GM12873 (cell line): Measurements from ENCODE around the gene RREB1.

Experiments
- CTCF ChIP-seq: IDR thresholded peaks from 2 replicates; pipeline ENCODE4 v1.5.1; 2012; ENCODE audit warnings: low read depth, mild to moderate bottlenecking, moderate library complexity, low read length, control low read depth; ENCODE audit not compliant: insufficient read depth; ENCODE audit errors: missing control alignments

The RREB1 gene

GRCh38 chr6:7276199-7276524, 168.4 kb downstream of the RREB1 start:
- TF ChIP-seq CTCF = no peak

GRCh38 chr6:7282097-7282906, 174.5 kb downstream of the RREB1 start:
- TF ChIP-seq CTCF = no peak

GRCh38 chr6:7283676-7284075, 175.9 kb downstream of the RREB1 start:
- TF ChIP-seq CTCF = no peak

- no peak for TF ChIP-seq CTCF
Observed at GRCh38 chr6:7285416-7285815, 177.7 kb downstream of the RREB1 start.

GRCh38 chr6:7290079-7290478, 182.3 kb downstream of the RREB1 start:
- TF ChIP-seq CTCF = no peak

GRCh38 chr6:7292596-7293255, 185.0 kb downstream of the RREB1 start:
- TF ChIP-seq CTCF = no peak

- TF ChIP-seq CTCF = no peak
Observed at GRCh38 chr6:7295916-7296315, 188.2 kb downstream of the RREB1 start.
